ENCODE measurements around the gene DNAJB6.

The DNAJB6 gene

DNA sequence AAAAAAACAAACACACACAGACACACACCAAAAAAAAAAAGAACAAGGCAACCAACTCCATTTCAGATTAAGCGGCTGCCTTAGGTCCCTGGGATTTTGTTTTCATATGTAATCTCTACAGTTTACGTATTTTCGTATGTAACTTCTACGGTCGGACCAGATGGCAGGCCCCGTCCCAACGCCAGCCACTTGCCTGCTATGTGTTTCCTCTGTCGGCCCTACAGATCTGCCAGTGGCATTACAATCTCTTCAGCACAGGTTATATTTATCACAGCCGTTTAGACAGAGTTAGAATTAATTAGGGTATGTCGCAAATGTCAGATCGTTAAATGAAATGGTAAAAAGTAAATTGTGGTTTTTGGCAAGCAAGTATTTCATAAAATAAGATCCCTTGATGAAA, 99.3 kb downstream of the DNAJB6 start:
- DNase-seq (ENCODE audit: extremely low read depth, low read depth): no peak
- TF ChIP-seq, protein P1, sequence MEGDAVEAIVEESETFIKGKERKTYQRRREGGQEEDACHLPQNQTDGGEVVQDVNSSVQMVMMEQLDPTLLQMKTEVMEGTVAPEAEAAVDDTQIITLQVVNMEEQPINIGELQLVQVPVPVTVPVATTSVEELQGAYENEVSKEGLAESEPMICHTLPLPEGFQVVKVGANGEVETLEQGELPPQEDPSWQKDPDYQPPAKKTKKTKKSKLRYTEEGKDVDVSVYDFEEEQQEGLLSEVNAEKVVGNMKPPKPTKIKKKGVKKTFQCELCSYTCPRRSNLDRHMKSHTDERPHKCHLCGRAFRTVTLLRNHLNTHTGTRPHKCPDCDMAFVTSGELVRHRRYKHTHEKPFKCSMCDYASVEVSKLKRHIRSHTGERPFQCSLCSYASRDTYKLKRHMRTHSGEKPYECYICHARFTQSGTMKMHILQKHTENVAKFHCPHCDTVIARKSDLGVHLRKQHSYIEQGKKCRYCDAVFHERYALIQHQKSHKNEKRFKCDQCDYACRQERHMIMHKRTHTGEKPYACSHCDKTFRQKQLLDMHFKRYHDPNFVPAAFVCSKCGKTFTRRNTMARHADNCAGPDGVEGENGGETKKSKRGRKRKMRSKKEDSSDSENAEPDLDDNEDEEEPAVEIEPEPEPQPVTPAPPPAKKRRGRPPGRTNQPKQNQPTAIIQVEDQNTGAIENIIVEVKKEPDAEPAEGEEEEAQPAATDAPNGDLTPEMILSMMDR (IDR thresholded peaks at IDR 0.05; ENCODE audit: low read depth, low read length, missing control alignments): no peak
- H3K4me3 ChIP-seq (replicated peaks; ENCODE audit: low read depth, low read length): no peak overlapping the region

DNA sequence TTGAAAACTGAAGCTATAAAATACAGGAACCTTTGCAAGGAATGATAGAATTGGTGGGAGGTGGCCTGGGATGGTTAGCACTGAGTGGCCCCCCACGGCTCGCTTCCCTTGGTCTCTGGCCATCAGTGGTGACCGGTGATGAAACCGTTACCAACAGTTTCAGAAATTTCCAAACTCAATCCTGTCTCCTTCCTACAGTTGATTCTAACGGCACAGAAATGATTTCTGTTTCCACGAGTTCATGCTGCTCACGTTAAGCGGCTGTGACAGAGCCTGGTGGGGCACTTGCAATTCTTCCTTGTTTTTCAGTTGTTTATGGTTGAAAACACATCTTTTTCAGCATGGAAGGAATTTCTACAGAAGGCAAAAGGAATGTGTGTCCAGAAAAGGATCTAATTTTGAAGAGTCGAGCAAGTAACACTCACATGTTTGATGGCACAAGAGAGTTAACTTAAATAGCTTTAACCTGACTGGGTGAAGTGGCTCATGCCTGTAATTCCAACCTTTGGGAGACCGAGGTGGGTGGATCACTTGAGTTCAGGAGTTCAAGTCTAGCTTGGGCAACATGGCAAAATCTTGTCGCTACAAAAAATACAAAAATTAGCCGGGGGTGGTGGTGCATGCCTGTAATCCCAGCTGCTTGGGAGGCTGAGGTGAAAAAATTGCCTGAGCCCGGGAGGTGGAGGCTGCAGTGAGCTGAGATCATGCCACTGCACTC, 100.1 kb downstream of the DNAJB6 start:
- H3K4me3 ChIP-seq (replicated peaks; ENCODE audit: low read depth, low read length): no peak overlapping the region
- no peak for DNase-seq (ENCODE audit: extremely low read depth, low read depth)
- TF ChIP-seq, protein P1 (IDR thresholded peaks at IDR 0.05; ENCODE audit: low read depth, low read length, missing control alignments): no peak

- DNase-seq (ENCODE audit: extremely low read depth, low read depth): no peak
- TF ChIP-seq, protein P1 (IDR thresholded peaks at IDR 0.05; ENCODE audit: low read depth, low read length, missing control alignments): no peak
- no peak overlapping the region for H3K4me3 ChIP-seq (replicated peaks; ENCODE audit: low read depth, low read length)
These were observed 100.8 kb downstream of the DNAJB6 start for GRCh38 chr7:157437519-157438061.

- DNase-seq (ENCODE audit: extremely low read depth, low read depth): no peak
- no peak overlapping the region for H3K4me3 ChIP-seq (replicated peaks; ENCODE audit: low read depth, low read length)
- TF ChIP-seq, protein P1 (IDR thresholded peaks at IDR 0.05; ENCODE audit: low read depth, low read length, missing control alignments): no peak
These were observed 101.6 kb downstream of the DNAJB6 start for GRCh38 chr7:157438121-157439025.

- TF ChIP-seq, protein P1 (IDR thresholded peaks at IDR 0.05; ENCODE audit: low read depth, low read length, missing control alignments): no peak
- DNase-seq (ENCODE audit: extremely low read depth, low read depth): no peak
- H3K4me3 ChIP-seq (replicated peaks; ENCODE audit: low read depth, low read length): no peak overlapping the region
These were observed 102.3 kb downstream of the DNAJB6 start for GRCh38 chr7:157439149-157439548.

- no peak for DNase-seq (ENCODE audit: extremely low read depth, low read depth)
- no peak overlapping the region for H3K4me3 ChIP-seq (replicated peaks; ENCODE audit: low read depth, low read length)
- TF ChIP-seq, protein P1 (IDR thresholded peaks at IDR 0.05; ENCODE audit: low read depth, low read length, missing control alignments): no peak
These were observed 103.0 kb downstream of the DNAJB6 start for GRCh38 chr7:157439761-157440160.

Measured in HFF-Myc (cell line).